MM.1S (cell line): ENCODE results near the gene CTNNA3.

Source experiments
- CTCF ChIP-seq: fragments of 300-600 bp; sonication (generic); IDR thresholded peaks from 2 replicates; pipeline ENCODE4 v1.5.1; 2016; ENCODE audit warnings: antibody characterized with exemption, low read length, mixed read lengths
- EZH2 ChIP-seq: fragments of 300-600 bp; sonication (generic); optimal IDR thresholded peaks from 2 replicates; pipeline ENCODE3; 2017; ENCODE audit warnings: low read depth, mild to moderate bottlenecking, antibody characterized with exemption, low read length, mixed read lengths
- EZH2phosphoT487 ChIP-seq: fragments of 300-600 bp; sonication (generic); IDR thresholded peaks from 2 replicates; pipeline ENCODE4 v1.6.1; 2018; ENCODE audit warnings: antibody characterized with exemption, low read length

GRCh38 chr10:67017218-67017617 is 678.8 kb downstream of the CTNNA3 start:
- no peak for TF ChIP-seq CTCF
- no peak for TF ChIP-seq EZH2phosphoT487
- TF ChIP-seq EZH2, result no peak
